GM19193 (cell line): Measurements from ENCODE around the gene PCSK6.

Source experiments
- POLR2A ChIP-seq: IDR thresholded peaks from 4 replicates; pipeline ENCODE4 v1.6.1; 2011; ENCODE audit not compliant: insufficient read depth, insufficient read length; ENCODE audit errors: extremely low read depth

PCSK6 gene

DNA sequence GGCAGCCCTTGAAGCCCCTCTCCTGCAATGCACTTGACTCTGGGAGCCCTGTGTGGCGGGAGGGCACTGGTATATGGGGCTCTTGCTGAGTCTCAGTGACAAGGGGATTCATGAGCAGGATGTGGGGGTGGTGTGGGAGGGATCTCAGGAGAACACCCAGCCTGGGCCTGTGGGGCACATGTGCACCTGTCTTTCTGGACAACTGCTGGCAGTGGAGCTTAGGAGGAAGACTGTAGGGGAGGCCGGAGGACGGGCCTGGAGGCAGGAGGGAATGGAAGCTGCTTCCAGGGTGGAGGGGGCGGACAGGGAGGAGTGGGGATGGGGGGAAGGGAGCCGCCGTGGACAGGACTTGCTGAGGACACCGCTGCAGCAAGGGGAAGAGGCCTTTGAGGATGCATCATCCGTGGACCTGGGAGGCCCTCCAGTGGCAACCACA is 183.7 kb downstream of the PCSK6 start:
- no peak for TF ChIP-seq POLR2A

GRCh38 chr15:101303408-101303807 is 186.1 kb downstream of the PCSK6 start:
- TF ChIP-seq POLR2A: no peak

DNA sequence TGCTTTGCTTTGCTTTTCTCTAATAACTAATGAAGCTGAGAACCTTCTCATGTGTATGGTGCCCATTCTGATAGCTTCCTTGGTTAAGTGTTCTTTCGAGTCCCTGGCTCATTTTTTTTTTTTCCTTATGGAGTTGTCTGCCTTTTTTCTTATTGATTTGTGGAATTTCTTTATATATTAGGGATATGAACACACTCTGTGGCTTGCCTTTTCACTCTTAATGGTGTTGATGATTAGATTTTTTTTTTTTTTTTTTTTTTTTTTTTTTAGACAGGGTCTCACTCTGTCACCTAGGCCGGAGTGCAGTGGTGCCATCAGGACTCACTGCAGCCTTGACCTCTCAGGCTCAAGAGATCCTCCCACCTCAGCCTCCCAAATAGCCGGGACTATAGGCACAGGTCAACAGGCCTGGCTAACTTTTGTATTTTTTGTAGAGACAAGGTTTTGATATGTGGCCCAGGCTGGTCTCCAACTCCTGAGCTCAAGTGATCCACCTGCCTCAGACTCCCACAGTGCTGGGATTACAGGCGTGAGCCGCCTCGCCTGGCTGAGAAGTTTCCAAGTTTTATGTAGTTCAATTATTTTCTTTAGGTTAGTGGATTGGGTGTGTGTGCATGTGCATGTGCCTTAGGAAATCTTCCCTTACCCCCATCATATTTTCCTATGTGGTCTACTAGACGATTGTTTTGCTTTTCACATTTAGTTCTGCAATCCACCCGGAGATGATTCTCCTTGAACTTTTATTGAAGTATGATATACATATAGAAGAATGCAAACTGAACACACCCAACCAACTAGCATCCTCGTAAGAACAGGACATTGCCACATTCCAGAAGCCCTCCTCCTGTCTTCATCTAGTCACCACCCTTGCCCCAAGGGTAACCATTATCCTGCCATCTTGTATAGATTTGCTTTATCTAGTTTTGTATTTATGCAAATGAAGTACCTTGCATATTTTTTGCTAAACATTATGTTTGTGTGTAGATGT is 192.8 kb downstream of the PCSK6 start:
- TF ChIP-seq POLR2A: no peak

DNA sequence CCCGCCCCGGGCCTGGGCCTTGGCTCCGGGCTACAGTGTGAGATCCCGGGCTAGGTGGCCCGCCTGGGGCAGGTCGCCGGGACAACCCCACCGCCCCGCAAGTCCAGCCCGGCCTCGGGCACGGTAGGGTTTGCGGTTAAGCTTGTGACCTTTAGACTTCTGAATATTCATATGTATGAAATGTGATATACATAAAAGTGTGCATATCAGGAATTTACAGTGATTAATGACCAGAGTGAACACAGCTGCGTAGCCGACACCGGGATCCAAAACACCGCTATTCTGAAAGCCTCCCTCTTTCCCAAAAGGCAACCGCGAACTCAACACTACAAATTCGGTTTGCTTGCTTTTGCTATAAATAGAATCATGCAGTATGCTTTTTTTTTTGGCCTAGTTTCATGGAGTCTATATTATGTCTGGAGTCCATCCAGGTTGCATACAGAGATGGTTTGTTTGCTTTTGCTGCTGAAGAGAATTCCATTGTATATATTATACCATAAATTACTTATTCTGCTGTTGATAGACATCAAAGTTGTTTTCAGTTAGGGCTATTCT is 193.8 kb downstream of the PCSK6 start:
- no peak for TF ChIP-seq POLR2A

DNA sequence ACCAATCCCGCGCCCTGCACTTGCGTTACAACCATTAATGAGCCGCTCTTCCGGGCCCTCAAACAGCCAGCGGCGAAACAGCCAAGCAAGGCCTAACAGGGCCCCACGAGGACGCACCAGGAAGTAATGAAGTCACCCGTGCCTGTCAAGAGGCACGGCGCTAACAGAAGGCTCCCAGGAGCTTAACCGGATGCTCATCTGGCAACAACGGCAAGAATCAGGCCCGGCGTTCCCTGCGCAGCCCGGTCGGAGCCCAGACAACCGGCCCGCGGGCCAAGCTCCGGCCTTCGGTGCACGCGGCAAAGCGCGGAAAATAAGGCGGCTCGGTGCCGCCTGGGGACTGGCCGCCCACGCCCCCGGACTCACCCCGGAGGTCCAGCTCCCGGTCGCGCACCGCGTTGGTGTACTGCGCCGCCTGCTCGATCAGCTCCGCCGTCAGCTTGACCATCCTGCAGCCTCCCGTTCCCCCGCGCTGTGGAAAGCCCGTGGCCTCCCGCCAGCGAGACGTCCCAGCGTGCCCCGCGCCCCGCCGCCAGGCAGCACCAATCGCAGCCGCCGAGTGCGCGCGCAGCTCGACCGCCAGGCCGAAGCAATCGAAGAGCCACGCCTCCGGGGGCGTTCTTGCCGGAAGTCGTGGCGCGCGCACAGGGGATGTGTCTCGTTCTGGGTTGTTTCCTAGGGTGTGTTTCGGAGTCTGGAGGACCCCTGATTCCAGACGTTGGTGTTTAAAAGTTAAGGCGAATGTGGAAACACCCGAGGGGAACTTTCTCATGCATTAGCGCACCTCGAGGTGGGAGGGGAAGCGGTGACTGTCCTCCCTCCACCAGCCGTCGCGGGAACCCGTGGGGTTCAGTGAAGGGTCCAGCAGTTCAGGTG is 194.5 kb downstream of the PCSK6 start, which contains the start of gene SNRPA1:
SNRPA1 (minus strand) TSS at position 518 of the 876 bp plus-strand sequence; CDS start at position 448, 70 bp downstream.
- TF ChIP-seq POLR2A: peak; percentile 91

DNA sequence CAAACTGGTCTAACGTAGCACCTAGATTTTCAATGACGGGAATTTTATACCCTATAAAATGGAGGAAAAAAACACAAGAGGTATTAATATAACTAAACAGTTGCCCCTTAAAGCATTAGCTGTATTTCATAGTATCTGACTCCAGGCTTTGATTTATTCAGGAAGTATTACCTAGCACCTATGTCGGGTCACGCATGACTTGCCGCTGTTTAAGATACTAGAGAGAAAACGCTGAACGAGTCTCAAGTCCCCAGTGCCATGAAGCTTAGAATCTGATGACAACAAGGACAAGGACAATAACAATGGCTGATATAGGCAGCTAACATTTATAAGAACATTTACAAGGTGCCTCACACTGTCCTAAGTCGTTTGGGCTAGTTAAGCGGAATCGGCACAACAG is 196.4 kb downstream of the PCSK6 start:
- TF ChIP-seq POLR2A: no peak

DNA sequence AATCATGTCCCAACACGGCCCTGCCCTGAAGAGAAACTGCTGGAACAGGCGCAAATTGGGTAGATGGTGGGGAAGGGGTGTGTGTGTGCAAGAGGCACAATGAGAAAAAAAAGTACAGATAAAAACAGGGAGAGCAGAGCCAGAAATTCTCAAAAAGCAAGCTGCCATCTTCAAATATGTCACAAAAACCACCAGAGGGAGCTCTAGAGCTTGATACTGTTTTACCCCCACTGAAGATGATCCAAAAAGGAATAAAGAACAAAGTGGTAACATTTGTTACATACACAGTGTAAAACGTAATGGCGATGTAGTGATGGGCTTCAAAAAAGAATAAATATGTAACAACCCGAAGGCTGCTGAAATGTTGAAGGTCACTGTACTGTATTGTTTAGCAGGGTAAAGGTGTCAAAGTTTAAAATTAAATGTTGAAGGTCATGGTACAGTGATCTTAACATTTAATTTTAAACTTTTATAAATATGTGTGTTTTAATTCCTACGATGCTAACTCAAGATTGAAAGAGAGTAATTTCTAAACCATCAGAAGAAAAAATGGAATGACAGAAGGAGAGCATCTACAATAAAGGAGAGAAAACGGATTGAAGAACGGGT is 200.5 kb downstream of the PCSK6 start:
- no peak for TF ChIP-seq POLR2A

GRCh38 chr15:101286471-101287114 is 202.9 kb downstream of the PCSK6 start:
- no peak for TF ChIP-seq POLR2A

DNA sequence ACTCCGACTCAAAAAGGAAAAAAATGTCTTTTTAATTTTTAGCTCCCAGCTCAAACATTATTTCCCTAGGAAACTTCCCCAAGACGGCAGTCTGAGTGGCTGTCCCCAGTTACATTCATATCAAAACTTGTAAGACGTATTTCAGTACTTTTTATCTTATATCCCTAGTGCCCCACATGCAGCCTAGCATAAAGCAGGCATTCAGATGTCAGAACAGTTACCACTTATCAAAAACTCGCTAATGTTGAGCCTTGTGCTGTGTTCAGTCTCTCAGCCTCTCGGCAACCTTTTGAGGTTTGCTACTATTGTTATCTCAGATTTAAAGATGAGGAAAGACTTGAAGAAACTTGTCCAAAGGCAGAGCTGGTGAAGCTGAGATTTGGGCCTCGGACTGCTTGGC is 205.6 kb downstream of the PCSK6 start:
- no peak for TF ChIP-seq POLR2A

- no peak for TF ChIP-seq POLR2A
These were observed 209.5 kb downstream of the PCSK6 start for GRCh38 chr15:101280007-101280406.

DNA sequence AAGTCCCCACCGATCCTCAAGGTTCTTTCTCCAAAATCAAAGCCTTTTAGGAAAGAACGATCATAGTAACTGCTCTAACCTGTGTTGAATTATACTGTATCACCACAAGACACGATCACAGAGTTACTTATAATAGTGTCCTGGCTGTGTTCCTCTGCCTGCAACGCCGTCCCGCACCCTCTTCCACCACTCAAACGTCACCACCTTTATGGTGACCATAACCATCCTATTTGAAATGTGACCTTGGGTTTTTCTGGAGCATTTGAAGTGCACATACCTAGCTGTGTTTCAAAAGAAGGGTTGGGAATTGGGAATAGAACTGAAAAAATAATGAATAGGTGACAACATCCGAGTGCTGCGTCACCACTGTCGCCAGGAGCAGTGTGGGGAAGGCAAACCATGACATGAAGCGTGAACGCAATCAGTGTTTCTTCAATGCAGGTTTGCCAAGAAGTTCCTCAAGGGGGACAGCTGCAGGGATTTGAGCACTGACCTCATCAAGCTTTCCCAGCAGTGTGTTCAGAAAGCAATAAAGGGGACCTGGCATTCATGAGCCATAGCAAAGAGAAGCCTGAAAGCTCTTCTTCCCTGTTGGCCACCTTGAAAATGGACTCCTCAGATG is 211.5 kb downstream of the PCSK6 start:
- no peak for TF ChIP-seq POLR2A

- peak; percentile 69 for TF ChIP-seq POLR2A
These were observed 212.3 kb downstream of the PCSK6 start, which contains the start of gene SELENOS for GRCh38 chr15:101277038-101277822. Gene SELENOS (minus strand): TSS chr15:101277485. CDS start chr15:101277417, 68 bp downstream.
